Neural cell (in vitro differentiated cells): Measurements from ENCODE around the gene DLX1.
A peak's percentile ranks its signal among the peaks of the same experiment; 100 is the strongest.

Source experiments
- CTCF ChIP-seq: fragments of 450-650 bp; IDR thresholded peaks from 2 replicates; pipeline ENCODE4 v1.5.1; 2014; ENCODE audit warnings: antibody characterized with exemption, mild to moderate bottlenecking, moderate library complexity; ENCODE audit not compliant: poor library complexity, severe bottlenecking
- EP300 ChIP-seq: fragments of 450-650 bp; conservative IDR thresholded peaks from 2 replicates; pipeline ENCODE4 v1.6.1; 2014; ENCODE audit warnings: antibody characterized with exemption, mild to moderate bottlenecking, moderate library complexity; ENCODE audit not compliant: poor library complexity, severe bottlenecking
- EZH2 ChIP-seq: fragments of 200-600, 300-800 bp; shearing (Covaris generic), sonication (generic); IDR thresholded peaks from 2 replicates; pipeline ENCODE4 v1.6.1; 2014; ENCODE audit warnings: antibody characterized with exemption, low read length, borderline replicate concordance, mild to moderate bottlenecking; ENCODE audit not compliant: insufficient read depth, poor library complexity, severe bottlenecking
- MXI1 ChIP-seq: fragments of 450-650 bp; conservative IDR thresholded peaks from 2 replicates; pipeline ENCODE4 v1.6.1; 2014; ENCODE audit warnings: antibody characterized with exemption, mild to moderate bottlenecking; ENCODE audit not compliant: poor library complexity, severe bottlenecking
- POLR2AphosphoS5 ChIP-seq: IDR thresholded peaks from 2 replicates; pipeline ENCODE4 v1.6.1; 2012
- RAD21 ChIP-seq: fragments of 450-650 bp; conservative IDR thresholded peaks from 2 replicates; pipeline ENCODE4 v1.6.1; 2014; ENCODE audit warnings: antibody characterized with exemption, mild to moderate bottlenecking, moderate library complexity
- SMC3 ChIP-seq: fragments of 450-650 bp; conservative IDR thresholded peaks from 2 replicates; pipeline ENCODE4 v1.6.1; 2014; ENCODE audit warnings: antibody characterized with exemption, mild to moderate bottlenecking, moderate library complexity; ENCODE audit not compliant: poor library complexity
- TAF1 ChIP-seq: IDR thresholded peaks from 2 replicates; pipeline ENCODE4 v1.6.1; 2012; ENCODE audit warnings: low read depth
- TF ChIP-seq, protein P1 (sequence below): IDR thresholded peaks from 2 replicates; pipeline ENCODE4 v1.6.1; 2012; ENCODE audit warnings: borderline replicate concordance

DNA sequence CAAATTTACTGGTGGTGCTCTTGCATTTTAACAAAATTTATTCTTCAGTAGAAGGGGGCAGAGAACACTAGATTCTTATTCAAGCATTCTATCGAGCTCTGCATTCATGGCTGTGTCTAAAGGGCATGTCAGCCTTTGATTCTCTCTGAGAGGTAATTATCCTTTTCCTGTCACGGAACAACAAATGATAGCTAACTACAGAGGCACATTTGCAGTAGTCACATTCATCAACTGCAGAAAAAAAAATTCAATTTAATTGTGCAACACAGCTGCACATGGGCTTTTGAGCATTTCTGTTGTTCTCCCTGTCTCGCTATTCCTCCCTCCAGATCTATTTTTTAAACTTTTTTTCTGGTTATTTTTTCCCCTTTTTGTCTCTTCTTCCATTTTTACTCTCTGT lies 13.0 kb upstream of the DLX1 start:
- TF ChIP-seq EZH2 (no peak), CTCF (peak; percentile 3), MXI1 (no peak), EP300 (peak; percentile 81), POLR2AphosphoS5 (peak; percentile 57), TAF1 (no peak), RAD21 (peak; percentile 2), SMC3 (no peak)
- TF ChIP-seq, protein P1, sequence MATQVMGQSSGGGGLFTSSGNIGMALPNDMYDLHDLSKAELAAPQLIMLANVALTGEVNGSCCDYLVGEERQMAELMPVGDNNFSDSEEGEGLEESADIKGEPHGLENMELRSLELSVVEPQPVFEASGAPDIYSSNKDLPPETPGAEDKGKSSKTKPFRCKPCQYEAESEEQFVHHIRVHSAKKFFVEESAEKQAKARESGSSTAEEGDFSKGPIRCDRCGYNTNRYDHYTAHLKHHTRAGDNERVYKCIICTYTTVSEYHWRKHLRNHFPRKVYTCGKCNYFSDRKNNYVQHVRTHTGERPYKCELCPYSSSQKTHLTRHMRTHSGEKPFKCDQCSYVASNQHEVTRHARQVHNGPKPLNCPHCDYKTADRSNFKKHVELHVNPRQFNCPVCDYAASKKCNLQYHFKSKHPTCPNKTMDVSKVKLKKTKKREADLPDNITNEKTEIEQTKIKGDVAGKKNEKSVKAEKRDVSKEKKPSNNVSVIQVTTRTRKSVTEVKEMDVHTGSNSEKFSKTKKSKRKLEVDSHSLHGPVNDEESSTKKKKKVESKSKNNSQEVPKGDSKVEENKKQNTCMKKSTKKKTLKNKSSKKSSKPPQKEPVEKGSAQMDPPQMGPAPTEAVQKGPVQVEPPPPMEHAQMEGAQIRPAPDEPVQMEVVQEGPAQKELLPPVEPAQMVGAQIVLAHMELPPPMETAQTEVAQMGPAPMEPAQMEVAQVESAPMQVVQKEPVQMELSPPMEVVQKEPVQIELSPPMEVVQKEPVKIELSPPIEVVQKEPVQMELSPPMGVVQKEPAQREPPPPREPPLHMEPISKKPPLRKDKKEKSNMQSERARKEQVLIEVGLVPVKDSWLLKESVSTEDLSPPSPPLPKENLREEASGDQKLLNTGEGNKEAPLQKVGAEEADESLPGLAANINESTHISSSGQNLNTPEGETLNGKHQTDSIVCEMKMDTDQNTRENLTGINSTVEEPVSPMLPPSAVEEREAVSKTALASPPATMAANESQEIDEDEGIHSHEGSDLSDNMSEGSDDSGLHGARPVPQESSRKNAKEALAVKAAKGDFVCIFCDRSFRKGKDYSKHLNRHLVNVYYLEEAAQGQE = peak; percentile 71
